H9 (cell line): ENCODE data around the gene PAFAH1B2. TPM values are rescaled to one million over a fixed set of nuclear protein-coding genes. Genes with fewer than 3 reads are reported as not detected.

Source experiments
- DNase-seq: peaks from one replicate; pipeline ENCODE4 v3.0.0-alpha.2; 2017
- H2AFZ ChIP-seq: one replicate; pipeline ENCODE4 v1.6.1; 2013; ENCODE audit warnings: mild to moderate bottlenecking, low read length, control low read depth, moderate library complexity
- H2AK5ac ChIP-seq: 2 replicates; pipeline ENCODE4 v1.6.1; 2013; ENCODE audit warnings: low read length, control low read depth, mixed read lengths; ENCODE audit not compliant: insufficient read length
- H2BK120ac ChIP-seq: one replicate; pipeline ENCODE4 v1.6.1; 2013; ENCODE audit warnings: low read depth, mild to moderate bottlenecking, low read length, control low read depth, inconsistent platforms; ENCODE audit not compliant: poor library complexity, severe bottlenecking
- H2BK12ac ChIP-seq: 2 replicates; pipeline ENCODE4 v1.6.1; 2013; ENCODE audit warnings: low read length, control low read depth, mixed read lengths, low read depth; ENCODE audit not compliant: insufficient read length
- H2BK15ac ChIP-seq: 2 replicates; pipeline ENCODE4 v1.6.1; 2013; ENCODE audit warnings: low read depth, low read length, control low read depth
- H2BK20ac ChIP-seq: one replicate; pipeline ENCODE4 v1.6.1; 2013; ENCODE audit warnings: low read depth, mild to moderate bottlenecking, low read length, control low read depth, inconsistent platforms; ENCODE audit not compliant: poor library complexity, severe bottlenecking
- H2BK5ac ChIP-seq: 2 replicates; pipeline ENCODE4 v1.6.1; 2013; ENCODE audit warnings: low read length, control low read depth, mixed read lengths; ENCODE audit not compliant: insufficient read length
- H3K14ac ChIP-seq: 2 replicates; pipeline ENCODE4 v1.6.1; 2013; ENCODE audit warnings: low read length, control low read depth; ENCODE audit not compliant: insufficient read depth
- H3K18ac ChIP-seq: 2 replicates; pipeline ENCODE4 v1.6.1; 2013; ENCODE audit warnings: low read depth, mild to moderate bottlenecking, mixed read lengths, low read length, control low read depth; ENCODE audit not compliant: insufficient read length
- H3K23ac ChIP-seq: 2 replicates; pipeline ENCODE4 v1.6.1; 2013; ENCODE audit warnings: low read length, control low read depth, mixed read lengths, low read depth; ENCODE audit not compliant: insufficient read length
- H3K23me2 ChIP-seq: 2 replicates; pipeline ENCODE4 v1.6.1; 2013; ENCODE audit warnings: low read depth, mild to moderate bottlenecking, mixed read lengths, low read length, control low read depth; ENCODE audit not compliant: insufficient read length, poor library complexity, severe bottlenecking
- H3K27ac ChIP-seq: 2 replicates; pipeline ENCODE4 v1.5.1; 2013; ENCODE audit warnings: low read length, control low read depth, mixed read lengths, low read depth; ENCODE audit not compliant: insufficient read length
- H3K27me3 ChIP-seq: 2 replicates; pipeline ENCODE4 v1.6.1; 2013; ENCODE audit warnings: low read length, control low read depth, inconsistent platforms; ENCODE audit not compliant: insufficient read depth
- H3K4ac ChIP-seq: 2 replicates; pipeline ENCODE4 v1.6.1; 2013; ENCODE audit warnings: low read depth, mild to moderate bottlenecking, control low read depth, inconsistent platforms, low read length, moderate library complexity
- H3K4me1 ChIP-seq: 2 replicates; pipeline ENCODE4 v1.6.1; 2013; ENCODE audit warnings: low read length, control low read depth, inconsistent platforms; ENCODE audit not compliant: insufficient read depth
- H3K4me2 ChIP-seq: 2 replicates; pipeline ENCODE4 v1.6.1; 2013; ENCODE audit warnings: low read length, control low read depth, mixed read lengths; ENCODE audit not compliant: insufficient read length, insufficient read depth
- H3K56ac ChIP-seq: 2 replicates; pipeline ENCODE4 v1.6.1; 2013; ENCODE audit warnings: low read depth, mild to moderate bottlenecking, mixed read lengths, low read length, control low read depth; ENCODE audit not compliant: insufficient read length
- H3K79me1 ChIP-seq: 2 replicates; pipeline ENCODE4 v1.6.1; 2013; ENCODE audit warnings: low read depth, mild to moderate bottlenecking, moderate library complexity, low read length, control low read depth, inconsistent platforms; ENCODE audit not compliant: insufficient read depth, poor library complexity, severe bottlenecking
- H3K79me2 ChIP-seq: 2 replicates; pipeline ENCODE4 v1.6.1; 2013; ENCODE audit warnings: low read length, control low read depth, inconsistent platforms; ENCODE audit not compliant: insufficient read depth
- H3K9ac ChIP-seq: 2 replicates; pipeline ENCODE4 v1.6.1; 2013; ENCODE audit warnings: low read length, control low read depth, mixed read lengths; ENCODE audit not compliant: insufficient read length; ENCODE audit errors: extremely low read depth
- H3K9me3 ChIP-seq: one replicate; pipeline ENCODE4 v1.6.1; 2013; ENCODE audit warnings: low read depth, low read length, inconsistent platforms; ENCODE audit not compliant: control insufficient read depth
- H3T11ph ChIP-seq: one replicate; pipeline ENCODE4 v1.6.1; 2013; ENCODE audit warnings: mild to moderate bottlenecking, low read length, control low read depth, inconsistent platforms
- H4K20me1 ChIP-seq: one replicate; pipeline ENCODE4 v1.6.1; 2013; ENCODE audit not compliant: control insufficient read depth, insufficient read length, insufficient read depth
- H4K5ac ChIP-seq: 2 replicates; pipeline ENCODE4 v1.6.1; 2013; ENCODE audit warnings: low read depth, mild to moderate bottlenecking, mixed read lengths, low read length, control low read depth; ENCODE audit not compliant: insufficient read length
- H4K8ac ChIP-seq: replicated peaks from 2 replicates; pipeline ENCODE4 v1.6.1; 2013; ENCODE audit warnings: low read length, control low read depth, mixed read lengths, low read depth; ENCODE audit not compliant: insufficient read length
- H4K91ac ChIP-seq: 2 replicates; pipeline ENCODE4 v1.6.1; 2013; ENCODE audit warnings: low read depth, mild to moderate bottlenecking, moderate library complexity, mixed read lengths, low read length, control low read depth; ENCODE audit not compliant: insufficient read length
- H3K27ac Mint-ChIP-seq, 3 experiments: 2 replicates in 2 of 3; 3 replicates in 1 of 3; pipeline ENCODE4 v1.8.0; 2020 to 2021; ENCODE audit warnings: mixed read lengths in 3 of 3, mild to moderate bottlenecking in 1 of 3, moderate library complexity in 1 of 3
- H3K27me3 Mint-ChIP-seq: 2 replicates; pipeline ENCODE4 v1.8.0; 2021; ENCODE audit warnings: low read depth, mild to moderate bottlenecking, moderate library complexity, mixed read lengths
- H3K36me3 Mint-ChIP-seq, 3 experiments: 2 replicates in 2 of 3; 3 replicates in 1 of 3; pipeline ENCODE4 v1.8.0; 2020 to 2021; ENCODE audit warnings: low read depth in 3 of 3, mixed read lengths in 3 of 3; ENCODE audit not compliant: insufficient read depth in 1 of 3
- H3K4me1 Mint-ChIP-seq, 2 experiments: 2 replicates each; pipeline ENCODE4 v1.8.0; 2020; ENCODE audit warnings: mixed read lengths in 2 of 2
- H3K4me3 Mint-ChIP-seq, 2 experiments: 2 replicates in 1 of 2; 3 replicates in 1 of 2; pipeline ENCODE4 v1.8.0; 2020 to 2021; ENCODE audit warnings: mild to moderate bottlenecking in 2 of 2, mixed read lengths in 2 of 2, moderate library complexity in 1 of 2
- H3K9me3 Mint-ChIP-seq, 2 experiments: 2 replicates in 1 of 2; 3 replicates in 1 of 2; pipeline ENCODE4 v1.8.0; 2020; ENCODE audit warnings: mild to moderate bottlenecking in 2 of 2, mixed read lengths in 2 of 2, moderate library complexity in 1 of 2
- CTCF ChIP-seq: fragments of 200-600 bp; sonication (generic); conservative IDR thresholded peaks from 3 replicates; pipeline ENCODE4 v1.8.0; 2021; ENCODE audit warnings: antibody characterized with exemption, mild to moderate bottlenecking
- WGBS: extraction: QIAGEN DNeasy Blood & Tissue Kit; methylation state at CpG from one replicate; pipeline ENCODE4 v1.1.7; 2013; ENCODE audit warnings: missing lambda C conversion rate, low lambda C conversion rate, mixed read lengths; ENCODE audit not compliant: insufficient read length; ENCODE audit errors: extremely low coverage; 5-methylcytosine and 5-hydroxymethylcytosine counted together
- total RNA-seq: library from RNA; stranded (reverse); gene quantifications from 2 replicates; pipeline ENCODE4 v1.2.1, GENCODE V29; 2021

Gene PAFAH1B2
- total RNA-seq, 1 experiment from 2014 or later = 161 TPM

DNA sequence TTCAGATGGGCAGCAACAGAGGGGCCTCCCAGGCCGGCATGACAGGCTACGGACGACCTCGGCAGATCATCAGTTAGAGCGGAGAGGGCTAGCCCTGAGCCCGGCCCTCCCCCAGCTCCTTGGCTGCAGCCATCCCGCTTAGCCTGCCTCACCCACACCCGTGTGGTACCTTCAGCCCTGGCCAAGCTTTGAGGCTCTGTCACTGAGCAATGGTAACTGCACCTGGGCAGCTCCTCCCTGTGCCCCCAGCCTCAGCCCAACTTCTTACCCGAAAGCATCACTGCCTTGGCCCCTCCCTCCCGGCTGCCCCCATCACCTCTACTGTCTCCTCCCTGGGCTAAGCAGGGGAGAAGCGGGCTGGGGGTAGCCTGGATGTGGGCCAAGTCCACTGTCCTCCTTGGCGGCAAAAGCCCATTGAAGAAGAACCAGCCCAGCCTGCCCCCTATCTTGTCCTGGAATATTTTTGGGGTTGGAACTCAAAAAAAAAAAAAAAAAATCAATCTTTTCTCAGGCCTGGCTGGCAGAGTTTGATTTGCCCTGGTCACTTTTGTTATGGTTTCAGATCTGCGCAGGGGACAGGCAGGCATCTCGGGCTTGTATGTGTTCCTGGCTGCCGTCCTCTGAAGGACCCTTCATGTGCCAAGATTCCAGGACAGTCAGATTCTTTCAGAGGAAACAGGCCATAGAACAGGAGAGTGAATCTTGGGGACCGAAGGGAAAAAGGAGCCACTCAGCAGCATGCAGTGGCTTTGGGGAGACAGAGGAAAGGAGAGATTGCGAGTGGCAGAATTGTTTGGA, 60.4 kb downstream of the PAFAH1B2 start:
- H3K23ac ChIP-seq = no peak overlapping the region
- no peak overlapping the region for H2BK5ac ChIP-seq
- H3K27ac ChIP-seq = no peak overlapping the region
- H4K20me1 ChIP-seq = no peaks in the 10 kb centered on the region
- no peak overlapping the region for H3K4ac ChIP-seq
- peaks cover 3% of the 10 kb centered on the region; the same call in 1 of the 2 replicates for H3K79me2 ChIP-seq
- no peak overlapping the region for H3K56ac ChIP-seq
- Mint-ChIP-seq H3K9me3 (no peaks in the 10 kb centered on the region), H3K4me3 (no peak overlapping the region), H3K27ac (peak overlapping the region; percentile 8 to 74 (median 52); a peak in 4 of 7 replicates), H3K36me3 (peaks cover 13 to 32% (median 29%) of the 10 kb centered on the region in 3 experiments; a peak in 6 of 7 replicates), H3K27me3 (peaks cover under 1% of the 10 kb centered on the region; the same call in 1 of the 2 replicates), H3K4me1 (peaks cover 17 to 23% of the 10 kb centered on the region in 2 experiments)
- H4K91ac ChIP-seq = no peak overlapping the region
- no peak overlapping the region for H2BK12ac ChIP-seq
- H3K23me2 ChIP-seq = peaks cover 3% of the 10 kb centered on the region
- H2AFZ ChIP-seq = no peak overlapping the region
- DNase-seq = no peak
- H3K18ac ChIP-seq = no peak overlapping the region
- no peak overlapping the region for H3K9ac ChIP-seq
- H3K4me2 ChIP-seq = no peak overlapping the region
- H3K4me1 ChIP-seq = no peaks in the 10 kb centered on the region
- TF ChIP-seq CTCF = no peak
- no peak overlapping the region for H2BK15ac ChIP-seq
- H4K8ac ChIP-seq = no peak overlapping the region
- no peak overlapping the region for H2AK5ac ChIP-seq
- H4K5ac ChIP-seq = no peak overlapping the region
- H2BK120ac ChIP-seq = no peak overlapping the region
- no peaks in the 10 kb centered on the region for H3K27me3 ChIP-seq
- no peak overlapping the region for H3K14ac ChIP-seq
- no peaks in the 10 kb centered on the region for H3K79me1 ChIP-seq
- H3K9me3 ChIP-seq = no peaks in the 10 kb centered on the region
- no peak overlapping the region for H3T11ph ChIP-seq
- no CpG with 5 or more reads among the region's 17 CpGs for WGBS
- H2BK20ac ChIP-seq = no peak overlapping the region
